PC-3 (cell line): ENCODE results near the gene TAOK3. TPM values are rescaled to one million over a fixed set of nuclear protein-coding genes. Genes with fewer than 3 reads are reported as not detected.

Experiments used
- ATAC-seq: fragments of 200-7000 bp; cut with Tn5 transposase; 2 replicates; pipeline ENCODE4 v1.9.1; 2020; ENCODE audit warnings: mild to moderate bottlenecking, moderate library complexity
- BruUV-seq: library from RNA; stranded (reverse); fragments of 400-500 nt; replicated peaks from 2 replicates; lab custom pipeline; 2021; lab: Mats Ljungman, UMichigan
- CTCF ChIA-PET: fragments of 300-600 bp; sonication (Branson Sonifier 250); formaldehyde crosslinking; loops from one replicate; lab custom pipeline; 2022; ENCODE audit warnings: antibody characterized with exemption; lab: Charles Lee
- POLR2A ChIA-PET: fragments of 300-600 bp; sonication (Branson Sonifier 250); formaldehyde crosslinking; loops from one replicate; lab custom pipeline; 2022; ENCODE audit warnings: antibody characterized with exemption; ENCODE audit not compliant: unreplicated experiment; lab: Charles Lee
- DNase-seq: peaks from one replicate; pipeline ENCODE4 v3.0.0-alpha.2; 2015
- H2AFZ ChIP-seq: fragments of 300-600 bp; sonication (generic); 2 replicates; pipeline ENCODE4 v1.6.0; 2016; ENCODE audit warnings: antibody characterized with exemption, low read length
- H3F3A ChIP-seq: fragments of 300-600 bp; sonication (generic); one replicate; pipeline ENCODE4 v1.6.0; 2017; ENCODE audit warnings: antibody characterized with exemption, low read length, control low read depth, mild to moderate bottlenecking; ENCODE audit not compliant: unreplicated experiment
- H3K27ac ChIP-seq: fragments of 300-600 bp; sonication (generic); 2 replicates; pipeline ENCODE4 v1.5.1; 2016; ENCODE audit warnings: mild to moderate bottlenecking, low read length
- H3K27me3 ChIP-seq: fragments of 300-600 bp; sonication (generic); 2 replicates; pipeline ENCODE4 v1.6.1; 2016; ENCODE audit warnings: low read length, mixed read lengths
- H3K36me3 ChIP-seq: fragments of 300-600 bp; sonication (generic); 2 replicates; pipeline ENCODE4 v1.6.1; 2016; ENCODE audit warnings: low read depth, mixed run types, low read length, mixed read lengths
- H3K4me1 ChIP-seq: fragments of 300-600 bp; sonication (generic); 2 replicates; pipeline ENCODE4 v1.5.1; 2016; ENCODE audit warnings: low read length; ENCODE audit not compliant: insufficient read depth
- H3K4me2 ChIP-seq: fragments of 300-600 bp; sonication (generic); 2 replicates; pipeline ENCODE4 v1.6.0; 2016; ENCODE audit warnings: low read length
- H3K4me3 ChIP-seq: fragments of 300-600 bp; sonication (generic); 2 replicates; pipeline ENCODE4 v1.5.1; 2016; ENCODE audit warnings: mild to moderate bottlenecking, low read length, mixed read lengths
- H3K79me2 ChIP-seq: fragments of 300-600 bp; sonication (generic); 2 replicates; pipeline ENCODE4 v1.6.1; 2017; ENCODE audit warnings: low read length, mixed read lengths
- H3K9ac ChIP-seq: fragments of 300-600 bp; sonication (generic); 2 replicates; pipeline ENCODE4 v1.6.0; 2016; ENCODE audit warnings: mild to moderate bottlenecking, low read length
- H3K9me2 ChIP-seq: fragments of 300-600 bp; sonication (generic); replicated peaks from 2 replicates; pipeline ENCODE4 v1.6.1; 2016; ENCODE audit warnings: mixed run types, low read length, mixed read lengths
- H3K9me3 ChIP-seq: fragments of 300-600 bp; sonication (generic); 2 replicates; pipeline ENCODE4 v1.6.1; 2016; ENCODE audit warnings: low read length, mixed read lengths
- H4K20me1 ChIP-seq: fragments of 300-600 bp; sonication (generic); 2 replicates; pipeline ENCODE4 v1.6.1; 2016; ENCODE audit warnings: low read length, mixed read lengths
- EZH2 ChIP-seq: fragments of 300-600 bp; sonication (generic); IDR thresholded peaks from one replicate; pipeline ENCODE4 v1.6.1; 2017; ENCODE audit warnings: antibody characterized with exemption, mild to moderate bottlenecking, low read length; ENCODE audit not compliant: unreplicated experiment
- EZH2phosphoT487 ChIP-seq: fragments of 300-600 bp; sonication (generic); IDR thresholded peaks from 2 replicates; pipeline ENCODE4 v1.6.1; 2018; ENCODE audit warnings: mild to moderate bottlenecking, antibody characterized with exemption, low read length, borderline replicate concordance
- intact Hi-C: fragments of 100-400 bp; cut with micrococcal nuclease; formaldehyde crosslinking; loops from 2 replicates; pipeline ENCODE4 v1.9.0; 2023
- total RNA-seq: library from RNA; depleted of rRNA; stranded (reverse); fragments of >200 nt; gene quantifications from 2 replicates; pipeline ENCODE4 v1.2.3, GENCODE V29; 2014
- TF ChIP-seq, protein P1 (sequence below): fragments of 300-600 bp; sonication (generic); conservative IDR thresholded peaks from 2 replicates; pipeline ENCODE4 v1.5.1; 2017; ENCODE audit warnings: antibody characterized with exemption, low read depth, mild to moderate bottlenecking, low read length

TAOK3 gene
- total RNA-seq, 1 experiment from 2014 or later = 27.9 TPM

DNA sequence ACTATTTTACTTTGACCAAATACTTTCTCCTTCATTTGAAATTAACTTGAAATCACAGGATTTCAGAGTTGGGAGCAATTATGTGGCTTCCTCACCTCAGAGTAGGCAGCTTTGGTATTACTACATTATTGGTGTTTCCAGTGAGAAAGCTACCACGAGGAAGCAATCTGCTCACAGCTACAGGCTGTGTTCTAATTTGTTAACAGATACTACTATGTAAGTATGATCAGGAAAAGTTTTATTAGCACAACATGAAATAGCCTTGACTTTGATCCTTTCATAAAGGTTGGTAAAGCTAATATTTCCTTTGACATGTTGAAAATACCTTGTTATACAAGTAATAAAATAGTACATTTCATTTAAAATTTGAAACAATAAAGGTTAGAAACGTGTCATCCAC is 30.6 kb downstream of the TAOK3 start:
- ChIA-PET CTCF (no interaction called here), POLR2A (no interaction called here)
- Histone ChIP-seq H3K9me2 (no peaks in the 10 kb centered on the region), H3F3A (peaks cover under 1% of the 10 kb centered on the region), H2AFZ (no peak overlapping the region), H4K20me1 (no peaks in the 10 kb centered on the region), H3K27me3 (no peaks in the 10 kb centered on the region), H3K79me2 (no peaks in the 10 kb centered on the region), H3K36me3 (no peaks in the 10 kb centered on the region), H3K4me2 (no peak overlapping the region), H3K4me3 (no peak overlapping the region), H3K9me3 (no peaks in the 10 kb centered on the region), H3K9ac (no peak overlapping the region), H3K27ac (no peak overlapping the region), H3K4me1 (peaks cover 6% of the 10 kb centered on the region)
- DNase-seq = no peak
- TF ChIP-seq, protein P1, sequence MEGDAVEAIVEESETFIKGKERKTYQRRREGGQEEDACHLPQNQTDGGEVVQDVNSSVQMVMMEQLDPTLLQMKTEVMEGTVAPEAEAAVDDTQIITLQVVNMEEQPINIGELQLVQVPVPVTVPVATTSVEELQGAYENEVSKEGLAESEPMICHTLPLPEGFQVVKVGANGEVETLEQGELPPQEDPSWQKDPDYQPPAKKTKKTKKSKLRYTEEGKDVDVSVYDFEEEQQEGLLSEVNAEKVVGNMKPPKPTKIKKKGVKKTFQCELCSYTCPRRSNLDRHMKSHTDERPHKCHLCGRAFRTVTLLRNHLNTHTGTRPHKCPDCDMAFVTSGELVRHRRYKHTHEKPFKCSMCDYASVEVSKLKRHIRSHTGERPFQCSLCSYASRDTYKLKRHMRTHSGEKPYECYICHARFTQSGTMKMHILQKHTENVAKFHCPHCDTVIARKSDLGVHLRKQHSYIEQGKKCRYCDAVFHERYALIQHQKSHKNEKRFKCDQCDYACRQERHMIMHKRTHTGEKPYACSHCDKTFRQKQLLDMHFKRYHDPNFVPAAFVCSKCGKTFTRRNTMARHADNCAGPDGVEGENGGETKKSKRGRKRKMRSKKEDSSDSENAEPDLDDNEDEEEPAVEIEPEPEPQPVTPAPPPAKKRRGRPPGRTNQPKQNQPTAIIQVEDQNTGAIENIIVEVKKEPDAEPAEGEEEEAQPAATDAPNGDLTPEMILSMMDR = no peak
- no TSS peak for BruUV-seq
- intact Hi-C loops = no loop called here
- ATAC-seq = peak; percentile 14; the same call in 1 of the 2 replicates

DNA sequence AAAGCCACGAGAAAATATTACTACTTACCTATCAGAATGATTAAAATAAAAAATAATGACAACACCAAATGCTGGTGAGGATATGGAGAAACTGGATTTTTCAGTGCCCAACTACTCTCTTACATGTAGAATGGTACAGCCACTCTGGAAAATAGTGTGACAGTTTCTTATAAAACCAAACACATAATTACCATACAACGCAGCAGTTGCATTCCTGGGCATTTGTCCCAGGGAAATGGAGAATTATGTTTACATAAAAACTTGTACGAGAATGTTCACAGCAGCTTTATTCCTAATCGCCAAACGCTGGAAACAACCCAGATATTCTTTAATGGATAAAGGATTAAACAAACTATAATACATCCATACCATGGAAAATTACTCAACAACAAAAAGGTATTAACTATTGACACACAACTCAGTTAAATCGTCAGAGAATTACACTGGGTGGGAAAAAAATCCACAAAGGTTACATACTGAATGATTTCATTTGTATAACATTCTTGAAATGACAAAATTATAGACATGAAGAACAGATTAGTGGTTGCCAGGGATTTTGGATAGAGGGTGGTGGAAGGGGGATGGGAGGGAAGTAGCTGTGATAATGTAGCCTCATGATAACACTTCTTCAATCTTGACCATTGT is 35.4 kb downstream of the TAOK3 start:
- Histone ChIP-seq H3K9me3 (no peaks in the 10 kb centered on the region), H3K9ac (no peak overlapping the region), H3K4me3 (no peak overlapping the region), H3K27me3 (no peaks in the 10 kb centered on the region), H3K9me2 (no peaks in the 10 kb centered on the region), H3K4me1 (peaks cover 34% of the 10 kb centered on the region), H4K20me1 (no peaks in the 10 kb centered on the region), H3K79me2 (peaks cover 8% of the 10 kb centered on the region), H2AFZ (no peak overlapping the region), H3F3A (peaks cover 6% of the 10 kb centered on the region), H3K27ac (peak overlapping the region; percentile 29), H3K4me2 (peak overlapping the region; percentile 76), H3K36me3 (no peaks in the 10 kb centered on the region)
- DNase-seq = peak; percentile 67
- BruUV-seq = no TSS peak
- ChIA-PET CTCF (no interaction called here), POLR2A (no interaction called here)
- intact Hi-C loops = loop anchor here (2.0 kb wide), 1 partner anchor 31 kb away; no protein-coding TSS in a partner anchor
- TF ChIP-seq, protein P1 = no peak
- TF ChIP-seq EZH2 (no peak), EZH2phosphoT487 (no peak)
- ATAC-seq = peak; percentile 37

DNA sequence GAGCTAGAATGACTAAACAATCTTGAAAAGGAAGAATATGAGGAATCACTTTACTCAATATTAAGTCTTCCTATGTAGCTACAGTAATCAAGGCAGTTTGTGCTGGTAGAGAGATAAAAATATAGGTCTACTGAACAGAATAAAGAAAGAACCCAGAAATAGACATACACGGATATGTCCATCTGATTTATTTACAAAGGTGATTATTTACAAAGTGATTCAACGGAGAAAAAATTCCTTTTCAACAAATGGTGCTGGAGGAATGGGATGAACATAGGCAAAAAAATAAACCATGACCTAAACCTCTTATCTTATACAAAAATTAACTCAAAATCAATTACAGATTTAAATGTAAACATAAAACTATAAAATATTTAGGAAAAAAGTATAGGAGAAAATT is 36.6 kb downstream of the TAOK3 start:
- POLR2A ChIA-PET = no interaction called here
- BruUV-seq = no TSS peak
- Histone ChIP-seq H3K9me2 (no peaks in the 10 kb centered on the region), H3K79me2 (peaks cover 8% of the 10 kb centered on the region), H3K4me1 (peaks cover 34% of the 10 kb centered on the region), H3F3A (peaks cover 6% of the 10 kb centered on the region), H2AFZ (no peak overlapping the region), H3K36me3 (no peaks in the 10 kb centered on the region), H3K4me3 (0 out of 2 replicates have a peak overlapping the region, but pooled peaks have one; percentile 1), H4K20me1 (no peaks in the 10 kb centered on the region), H3K4me2 (peak overlapping the region; percentile 76), H3K9me3 (no peaks in the 10 kb centered on the region), H3K9ac (no peak overlapping the region), H3K27ac (peak overlapping the region; percentile 29), H3K27me3 (no peaks in the 10 kb centered on the region)
- CTCF ChIA-PET = no interaction called here
- DNase-seq = peak; percentile 68
- TF ChIP-seq EZH2 (no peak), EZH2phosphoT487 (no peak)
- TF ChIP-seq, protein P1 = no peak
- intact Hi-C loops = loop anchor here (2.0 kb wide), 1 partner anchor 29 kb away; no protein-coding TSS in a partner anchor
- ATAC-seq = peak; percentile 74
